Ramos (cell line): Measurements from ENCODE around the gene CRB2.
"Not testable (repeated sequence)": the region's sequence is repeated elsewhere in the genome, so short reads cannot be mapped to it uniquely, and the experiment has no call there.

ENCODE experiments used
- in situ Hi-C: fragments of 300-500 bp; cut with MboI; formaldehyde crosslinking; loops from one replicate; pipeline ENCODE4 v1.14.3; 2022; ENCODE audit warnings: low sequenced_read_pairs; ENCODE audit not compliant: unreplicated experiment

Gene CRB2

DNA sequence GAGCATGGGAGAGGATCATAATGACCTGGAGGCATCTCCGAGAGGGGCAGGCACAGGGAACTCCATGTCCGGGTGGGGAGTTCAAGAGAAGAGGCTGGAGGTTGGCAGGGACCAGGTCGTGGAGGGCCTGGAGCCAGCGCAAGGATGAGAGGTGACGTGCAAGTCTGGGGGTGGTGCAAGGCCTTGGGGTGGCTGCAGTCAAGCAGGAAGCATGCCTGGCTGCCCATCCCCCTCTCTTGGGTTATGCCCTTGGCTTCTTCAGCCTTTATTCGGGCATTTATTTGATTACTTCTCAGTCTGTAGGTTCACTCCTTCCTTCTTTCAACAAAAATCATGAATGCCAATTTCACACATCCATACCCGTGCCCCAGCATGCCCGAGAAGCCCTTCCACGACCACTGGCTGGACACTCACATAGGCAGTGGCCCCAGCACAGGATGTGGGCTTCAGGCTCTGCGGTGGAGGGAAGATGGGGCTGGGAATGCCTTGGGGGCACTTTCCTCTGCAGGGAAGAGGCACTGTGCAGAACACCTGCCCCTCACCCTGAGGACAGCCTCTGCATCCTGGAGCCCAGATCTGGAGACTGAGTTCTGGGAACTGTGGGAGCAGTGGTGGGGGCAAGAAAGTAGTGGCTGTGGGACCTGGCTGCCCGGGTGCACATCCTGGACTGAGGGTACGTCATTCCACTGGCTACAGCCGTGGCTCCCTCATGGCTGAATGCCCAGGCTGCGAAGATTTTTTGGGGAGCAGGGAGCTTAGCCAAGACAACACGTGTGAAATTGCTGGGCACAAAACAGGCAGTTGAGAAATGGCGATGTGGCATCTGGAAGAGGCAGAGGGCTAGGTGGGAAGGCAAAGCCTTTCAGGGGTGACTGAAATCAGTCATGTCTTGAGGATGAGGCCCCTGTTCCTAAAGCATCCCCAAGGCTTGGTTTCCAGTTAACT, 38.6 kb downstream of the CRB2 start:
- in situ Hi-C loops, result no loop called here

DNA sequence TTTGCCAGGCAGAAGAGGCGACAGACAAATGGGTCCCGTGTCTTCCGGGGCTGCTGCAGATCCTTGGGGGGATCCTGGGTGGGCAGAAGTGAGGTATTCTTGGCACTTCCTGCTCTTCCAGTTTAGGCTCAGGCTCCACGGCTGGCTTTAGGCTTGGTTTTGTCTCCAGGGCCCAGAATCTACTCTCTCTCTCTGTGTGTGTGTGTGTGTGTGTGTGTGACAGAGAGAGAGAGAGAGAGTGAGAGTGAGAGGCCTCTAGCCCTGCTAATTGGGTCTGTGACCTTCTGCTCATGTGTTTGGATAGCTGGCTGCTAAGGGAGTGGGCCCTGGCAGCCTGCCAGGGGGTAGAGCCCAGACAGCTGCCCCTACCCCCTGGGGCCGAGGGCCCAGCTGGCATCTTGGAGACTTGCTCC, 39.3 kb downstream of the CRB2 start:
- in situ Hi-C loops, result no loop called here

DNA sequence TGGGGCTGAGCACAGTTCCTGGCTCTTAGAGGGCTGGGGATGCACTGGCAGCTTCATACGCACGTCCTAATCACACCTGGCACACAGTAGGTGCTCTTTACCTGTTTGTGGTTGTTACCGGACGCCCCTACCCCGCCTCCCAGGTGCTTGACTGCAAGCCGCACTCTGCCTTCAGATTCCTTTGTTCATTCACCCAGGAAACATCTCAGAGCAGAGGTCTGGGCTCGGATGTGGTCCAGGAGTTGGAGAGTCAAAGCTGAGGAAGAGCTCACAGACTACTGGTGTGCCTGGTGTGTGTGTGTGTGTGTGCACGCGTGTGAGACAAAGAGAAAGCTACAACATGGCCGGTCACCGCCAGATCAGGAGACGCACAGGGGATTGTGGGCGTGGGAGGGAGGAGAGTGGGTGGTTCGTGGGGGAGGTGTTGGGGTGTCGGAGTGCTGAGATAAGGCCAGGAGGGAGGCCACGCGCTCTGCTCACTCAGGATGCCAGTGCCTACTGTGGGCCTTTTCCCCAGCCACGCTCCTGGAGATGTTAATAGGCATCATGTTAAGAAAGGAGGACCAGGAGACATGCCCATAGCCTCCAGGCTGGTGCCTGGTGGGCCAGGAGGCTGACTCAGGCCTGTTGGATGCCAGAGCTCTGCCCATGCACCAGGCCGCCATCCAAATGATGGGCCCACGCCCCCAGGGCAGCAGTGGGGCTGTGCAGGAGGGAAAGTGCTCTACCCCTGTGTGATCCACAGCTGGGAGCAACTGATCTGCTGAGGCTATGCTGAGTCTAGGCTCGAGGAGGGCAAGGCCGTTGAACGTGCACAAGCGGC, 39.9 kb downstream of the CRB2 start:
- in situ Hi-C loops, result no loop called here

DNA sequence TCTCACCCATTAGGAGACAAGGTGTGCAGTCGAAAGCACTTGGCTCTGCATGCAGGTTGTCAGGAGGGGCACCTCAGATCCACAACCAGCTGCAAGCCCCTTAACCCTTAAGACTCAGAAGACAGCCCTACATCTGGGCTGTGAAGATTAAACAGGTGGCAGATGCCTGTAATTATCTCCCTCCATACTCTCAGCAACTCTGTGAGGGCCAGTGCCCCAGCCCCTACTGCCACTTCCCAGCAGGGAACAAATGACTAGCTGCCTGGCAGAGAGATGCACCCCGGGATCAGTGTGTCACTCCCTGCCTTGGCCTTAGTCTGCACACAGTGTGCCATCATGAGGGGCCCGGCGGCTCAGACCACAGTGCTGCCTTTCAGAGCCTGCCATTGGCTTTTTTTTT, 42.0 kb downstream of the CRB2 start:
- in situ Hi-C loops, result no loop called here

DNA sequence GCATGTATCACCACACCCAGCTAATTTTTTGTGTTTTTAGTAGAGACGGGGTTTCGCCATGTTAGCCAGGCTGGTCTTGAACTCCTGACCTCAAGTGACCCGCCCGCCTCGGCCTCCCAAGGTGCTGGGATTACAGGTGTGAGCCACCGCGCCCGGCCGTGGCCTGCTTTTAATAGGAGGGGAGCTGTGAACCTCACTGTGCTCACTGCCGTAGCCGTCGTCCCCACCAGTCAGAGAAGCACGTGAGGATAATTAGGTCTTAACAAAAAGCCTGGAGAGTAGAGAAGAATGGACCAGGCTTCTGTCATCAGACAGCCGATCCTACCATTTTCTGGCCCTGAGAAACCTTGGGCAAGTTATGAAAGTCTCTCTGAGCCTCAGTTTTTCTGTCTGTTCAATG, 42.9 kb downstream of the CRB2 start:
- in situ Hi-C loops, result not testable (repeated sequence)

DNA sequence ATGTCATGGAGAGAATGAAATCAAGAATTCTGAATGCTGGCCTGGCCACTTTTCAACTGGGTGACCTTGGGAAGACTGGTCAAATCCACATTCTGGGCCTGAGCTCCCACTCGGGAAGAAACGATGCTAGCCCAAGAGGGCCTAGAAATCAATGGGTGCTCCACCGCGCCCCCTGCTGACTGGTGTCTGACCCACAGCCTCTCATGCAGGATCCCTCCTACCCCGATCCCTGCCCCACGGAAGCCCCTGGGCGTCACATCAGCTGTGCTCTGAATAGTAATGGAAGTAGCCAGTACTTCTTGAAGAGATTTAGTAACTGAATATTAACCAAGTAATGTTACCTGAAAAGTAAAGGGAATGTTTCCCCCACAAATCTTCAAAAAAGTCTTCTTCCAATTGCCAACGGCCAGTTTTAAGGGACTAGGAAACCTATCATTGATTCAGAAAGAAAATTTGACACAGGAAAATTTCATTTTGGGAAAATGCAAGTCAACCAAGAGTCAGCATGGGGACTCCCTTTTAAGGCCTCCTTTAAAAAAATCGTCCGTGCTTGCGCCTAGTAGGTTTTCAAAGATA, 43.9 kb downstream of the CRB2 start:
- in situ Hi-C loops, result loop anchor here (25.0 kb wide), 1 partner anchor 637 kb away; no protein-coding TSS in a partner anchor

DNA sequence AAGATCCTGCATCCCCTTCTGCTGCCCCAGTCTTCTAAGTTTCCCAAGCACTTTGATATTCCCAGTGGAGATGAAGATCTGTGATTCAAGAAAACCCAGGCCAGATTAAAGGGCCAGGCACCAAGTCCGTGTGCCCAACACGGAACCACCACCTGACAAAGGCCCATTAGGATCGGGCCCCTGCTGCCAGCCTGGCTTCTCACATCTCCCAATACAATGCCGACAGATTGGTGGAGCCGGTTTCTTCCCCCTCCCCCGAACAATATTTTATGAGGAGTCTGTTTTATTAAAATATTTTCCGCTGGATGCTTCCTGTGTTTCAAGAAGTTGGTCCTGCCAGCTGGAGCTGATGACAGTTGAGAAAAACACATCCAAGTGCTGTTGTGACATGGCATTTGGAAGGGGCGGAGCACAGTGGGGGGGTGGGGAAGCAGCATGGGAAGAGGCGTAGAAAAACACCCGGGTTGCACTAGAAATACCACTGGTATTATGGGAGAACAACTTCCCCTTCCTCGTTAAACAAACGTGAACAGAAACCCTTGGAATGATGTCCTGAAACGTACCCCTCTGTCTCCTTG, 45.0 kb downstream of the CRB2 start:
- in situ Hi-C loops, result loop anchor here (25.0 kb wide), 1 partner anchor 636 kb away; no protein-coding TSS in a partner anchor

DNA sequence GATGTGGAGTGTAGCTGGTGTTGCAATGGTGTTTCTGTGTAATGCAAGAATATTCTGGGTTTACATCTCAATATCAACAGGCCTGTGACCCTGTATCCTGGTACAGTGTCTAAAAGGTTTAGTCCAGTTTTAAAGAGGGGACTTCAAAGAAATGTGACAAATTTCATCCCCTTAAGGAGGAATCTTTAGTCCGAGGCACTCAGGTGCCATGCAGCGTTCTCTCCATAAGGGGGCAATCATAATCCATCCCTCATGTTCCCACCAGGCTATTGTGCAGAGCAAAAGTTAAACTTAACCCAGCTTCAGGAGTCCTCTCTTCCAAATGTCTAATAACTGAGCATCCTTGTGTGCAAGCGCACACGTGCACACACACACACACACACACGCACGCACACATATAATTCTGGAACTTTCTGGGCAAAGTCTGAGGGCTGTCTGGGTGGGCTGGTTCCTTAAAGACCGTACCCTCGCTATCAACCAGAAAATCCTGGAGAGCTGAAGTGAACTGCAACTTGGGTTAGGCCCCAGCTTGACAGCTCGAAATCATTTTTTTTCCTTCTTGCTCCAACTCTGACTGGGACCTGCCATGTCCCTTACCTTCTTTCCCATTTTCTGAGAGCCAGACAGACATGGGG, 46.0 kb downstream of the CRB2 start:
- in situ Hi-C loops, result loop anchor here (25.0 kb wide), 1 partner anchor 635 kb away; no protein-coding TSS in a partner anchor

DNA sequence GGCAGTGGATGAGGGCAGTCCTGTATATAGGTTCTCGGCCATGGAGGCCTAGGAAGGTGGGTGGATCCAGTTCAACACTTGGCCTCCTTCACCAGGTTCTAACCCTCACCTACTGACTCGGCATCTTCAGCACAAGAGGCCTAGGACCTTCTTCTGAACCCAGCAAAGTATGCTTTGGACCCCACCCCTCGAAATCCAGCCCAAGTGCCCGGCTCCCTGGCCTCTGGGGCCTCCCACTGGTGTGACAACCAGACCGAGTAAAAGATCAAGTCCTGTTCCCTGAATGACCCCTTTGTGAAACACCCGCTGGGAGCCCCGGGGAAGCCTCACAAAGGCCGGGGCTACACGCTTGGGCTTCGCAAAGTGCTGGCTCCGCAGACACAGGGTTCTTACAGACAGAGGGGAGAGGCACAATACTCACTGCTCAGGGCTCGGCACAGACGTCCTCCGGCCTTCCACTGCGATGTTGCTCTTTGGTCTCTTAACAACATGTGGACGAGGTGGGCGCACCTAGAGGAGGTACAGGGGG, 47.0 kb downstream of the CRB2 start:
- in situ Hi-C loops, result loop anchor here (25.0 kb wide), 1 partner anchor 634 kb away; no protein-coding TSS in a partner anchor

DNA sequence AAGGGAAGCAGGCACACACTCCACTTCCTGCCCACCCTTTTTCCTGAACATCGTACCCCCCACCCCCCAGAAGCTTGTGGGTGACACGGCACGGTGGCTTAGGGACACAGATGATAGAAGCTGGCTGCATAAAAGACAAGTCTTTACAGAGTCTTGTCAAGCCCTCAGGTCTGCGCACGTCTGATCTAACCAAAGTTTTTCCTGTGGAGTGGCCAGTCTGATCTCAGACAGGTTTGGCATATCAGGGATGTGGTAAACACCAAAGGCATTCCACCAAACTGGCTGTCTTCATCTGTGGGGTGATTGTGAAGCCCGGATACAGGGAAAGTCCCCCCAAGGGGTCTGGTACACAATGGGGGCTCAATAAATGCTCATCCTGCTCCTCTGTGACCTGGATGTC, 50.0 kb downstream of the CRB2 start:
- in situ Hi-C loops, result loop anchor here (25.0 kb wide), 1 partner anchor 631 kb away; no protein-coding TSS in a partner anchor

DNA sequence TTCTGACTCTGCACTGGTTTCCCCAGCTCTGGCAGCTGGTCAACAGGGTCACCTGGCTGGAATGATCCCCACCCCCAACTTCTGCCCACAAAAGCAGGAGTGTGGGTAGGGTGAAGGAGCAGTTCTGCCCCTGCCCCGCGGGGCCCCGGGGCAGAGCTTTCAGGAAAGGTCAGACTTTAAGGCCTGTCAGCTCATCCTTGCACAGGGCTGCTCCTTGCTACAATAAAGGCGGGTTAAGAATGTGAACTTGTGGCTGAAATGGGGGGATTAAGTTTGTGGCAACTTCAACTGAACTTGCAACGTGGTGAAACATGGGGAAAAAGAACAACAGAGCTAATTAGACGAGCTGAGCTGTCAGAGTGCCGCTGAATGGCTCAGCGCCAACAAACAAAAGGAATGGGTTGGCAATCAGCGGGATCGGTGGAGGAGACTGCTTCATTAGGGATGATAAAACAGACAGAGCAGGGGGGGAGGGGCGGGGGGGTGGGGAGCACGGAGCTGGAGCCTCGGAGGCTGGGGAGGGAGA, 50.8 kb downstream of the CRB2 start:
- in situ Hi-C loops, result loop anchor here (25.0 kb wide), 1 partner anchor 631 kb away; no protein-coding TSS in a partner anchor

DNA sequence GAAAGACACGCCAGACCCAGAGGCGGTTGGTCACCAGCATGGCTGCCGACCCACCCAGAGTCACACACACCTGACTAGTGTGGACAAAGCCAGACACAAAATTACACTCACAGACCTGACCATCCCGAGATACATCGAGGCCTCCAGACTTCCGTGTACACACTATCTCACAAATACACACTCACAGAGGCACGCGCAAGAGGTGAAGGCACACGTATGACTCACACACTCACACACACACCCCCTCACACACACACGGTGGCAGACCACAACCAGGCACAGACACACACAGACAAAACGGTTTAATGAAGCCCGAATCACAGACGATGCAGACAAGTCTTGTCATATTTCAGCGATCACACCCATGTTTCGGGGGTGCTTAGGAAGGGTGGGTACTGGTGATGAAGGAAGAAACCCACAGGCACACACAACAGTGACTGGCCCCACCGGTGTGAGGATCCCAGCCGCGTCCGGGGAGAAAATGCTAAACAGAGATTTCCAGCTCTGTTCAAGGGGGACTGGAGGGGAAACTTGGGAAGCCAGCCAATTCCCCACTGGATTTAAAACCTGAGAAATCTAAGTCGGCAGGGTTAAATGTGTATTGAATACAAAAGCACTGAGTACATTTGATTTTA, 51.3 kb downstream of the CRB2 start:
- in situ Hi-C loops, result loop anchor here (25.0 kb wide), 1 partner anchor 630 kb away; no protein-coding TSS in a partner anchor

DNA sequence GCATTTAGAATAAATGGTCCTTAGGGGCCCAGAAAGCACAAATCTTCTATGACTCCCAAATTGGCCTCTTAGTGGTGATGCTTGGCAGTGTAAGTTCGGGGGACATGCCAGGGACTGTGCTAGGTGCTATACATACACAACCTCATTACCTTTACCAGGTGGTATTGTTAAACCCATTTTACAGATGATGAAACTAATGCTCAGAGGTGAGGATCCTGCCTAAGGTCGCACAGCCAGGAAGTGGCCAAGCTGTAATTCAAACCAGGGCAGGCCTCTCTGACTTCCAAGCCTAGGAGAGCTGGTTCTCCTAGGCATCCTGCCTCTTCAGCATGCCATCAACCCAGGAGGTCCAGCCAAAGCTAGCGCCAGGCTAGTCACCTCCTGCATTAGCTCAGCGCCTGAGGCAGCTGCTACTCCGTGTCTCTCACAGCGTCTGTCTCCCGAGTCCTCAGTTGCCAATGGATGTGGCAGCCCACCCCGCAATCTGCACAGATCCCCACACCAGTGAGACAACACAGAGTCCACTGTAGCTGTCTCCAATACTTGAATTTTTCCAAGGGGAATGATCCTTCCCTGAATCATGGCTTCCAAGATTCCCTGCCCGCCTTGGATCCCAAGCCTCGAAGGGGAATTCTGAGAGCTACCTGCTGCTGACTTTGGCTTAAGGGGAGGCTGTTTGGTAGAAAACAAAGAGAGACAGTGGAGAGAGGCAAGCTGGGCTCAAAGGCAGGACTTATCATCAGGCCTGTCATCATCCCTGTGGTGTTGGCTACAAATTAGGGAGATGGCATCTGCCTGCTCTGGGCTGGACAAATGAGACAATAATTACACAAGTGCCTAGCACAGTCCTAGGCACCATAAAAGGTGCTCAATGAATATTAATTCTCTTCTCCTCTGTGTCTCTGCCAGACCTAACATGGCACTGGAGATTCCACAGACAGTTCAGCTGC, 52.6 kb downstream of the CRB2 start:
- in situ Hi-C loops, result loop anchor here (25.0 kb wide), 1 partner anchor 629 kb away; no protein-coding TSS in a partner anchor

DNA sequence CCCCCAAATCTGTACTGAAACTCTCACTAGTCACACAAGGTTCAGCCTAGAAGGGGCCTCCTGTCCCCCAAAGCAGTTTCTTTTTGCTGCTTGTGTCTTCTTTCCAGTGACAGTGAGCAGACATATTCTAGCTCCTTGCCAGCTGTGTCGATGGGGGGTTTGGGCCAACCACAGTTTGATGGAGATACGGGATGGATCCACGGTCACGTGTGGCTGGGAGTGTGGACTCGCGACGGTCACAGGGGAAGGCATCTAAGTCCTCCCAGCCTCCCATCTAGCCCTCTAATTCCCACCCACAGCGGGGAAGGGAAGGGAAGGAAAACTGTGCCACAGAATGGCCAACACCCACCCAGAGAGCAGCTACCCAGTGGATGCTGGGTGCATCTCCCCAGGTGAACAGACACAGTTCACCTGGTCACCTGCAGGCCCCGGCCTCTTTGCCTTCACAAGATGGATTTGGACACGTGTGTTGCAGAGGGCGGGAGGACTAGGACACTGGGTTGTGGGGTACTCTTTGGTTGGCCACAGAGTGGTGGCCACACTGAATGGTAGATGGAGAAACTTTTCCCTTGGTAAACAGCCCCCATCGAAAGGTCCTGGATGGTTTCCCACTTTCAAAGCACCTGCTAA, 54.4 kb downstream of the CRB2 start:
- in situ Hi-C loops, result loop anchor here (25.0 kb wide), 1 partner anchor 627 kb away; no protein-coding TSS in a partner anchor

DNA sequence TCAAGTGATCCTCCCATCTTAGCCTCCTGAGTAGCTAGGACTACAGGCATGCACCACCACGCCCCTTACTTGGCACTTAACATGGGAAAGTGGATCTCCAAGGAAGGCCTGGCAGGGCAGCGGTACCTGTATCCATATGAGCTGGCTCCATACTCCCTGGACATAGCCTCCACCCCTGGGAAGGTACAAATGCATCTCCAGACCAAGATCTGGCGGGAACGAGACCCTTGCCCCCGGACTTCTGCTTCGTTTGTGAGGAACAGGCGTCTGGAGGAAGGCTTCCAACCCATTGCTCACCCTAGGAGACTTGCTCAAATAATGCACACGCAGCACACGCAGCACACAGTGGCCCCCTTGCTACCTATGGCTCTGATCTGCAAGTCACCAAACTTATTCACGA, 55.2 kb downstream of the CRB2 start:
- in situ Hi-C loops, result loop anchor here (25.0 kb wide), 1 partner anchor 626 kb away; no protein-coding TSS in a partner anchor

DNA sequence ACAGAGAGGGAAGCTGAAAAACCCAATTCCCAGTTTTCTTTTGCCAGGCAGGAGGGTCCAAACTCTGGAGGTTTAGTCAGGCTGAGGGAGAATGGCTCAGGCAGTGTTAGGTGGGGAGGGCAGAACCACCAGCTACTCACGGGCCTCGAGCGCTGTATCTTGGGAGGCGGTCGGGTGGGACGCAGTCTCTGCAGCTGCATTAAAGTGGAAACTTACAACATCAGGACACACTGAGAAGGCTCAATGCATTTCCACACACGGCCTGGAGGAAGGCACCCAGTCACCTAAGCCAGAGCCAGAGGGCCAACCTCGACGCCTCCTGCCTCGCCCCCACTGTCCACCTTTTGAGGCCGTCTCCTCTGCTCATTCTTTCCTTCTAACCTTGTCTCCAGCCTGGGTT, 55.6 kb downstream of the CRB2 start:
- in situ Hi-C loops, result loop anchor here (25.0 kb wide), 1 partner anchor 626 kb away; no protein-coding TSS in a partner anchor
